H9 (cell line): ENCODE measurements around the gene SPTY2D1. TPM values are rescaled to one million over a fixed set of nuclear protein-coding genes. Genes with fewer than 3 reads are reported as not detected.

Experiments
- DNase-seq: peaks from one replicate; pipeline ENCODE4 v3.0.0-alpha.2; 2017
- H2AFZ ChIP-seq: one replicate; pipeline ENCODE4 v1.6.1; 2013; ENCODE audit warnings: mild to moderate bottlenecking, low read length, control low read depth, moderate library complexity
- H2AK5ac ChIP-seq: 2 replicates; pipeline ENCODE4 v1.6.1; 2013; ENCODE audit warnings: low read length, control low read depth, mixed read lengths; ENCODE audit not compliant: insufficient read length
- H2BK120ac ChIP-seq: one replicate; pipeline ENCODE4 v1.6.1; 2013; ENCODE audit warnings: low read depth, mild to moderate bottlenecking, low read length, control low read depth, inconsistent platforms; ENCODE audit not compliant: poor library complexity, severe bottlenecking
- H2BK12ac ChIP-seq: 2 replicates; pipeline ENCODE4 v1.6.1; 2013; ENCODE audit warnings: low read length, control low read depth, mixed read lengths, low read depth; ENCODE audit not compliant: insufficient read length
- H2BK15ac ChIP-seq: 2 replicates; pipeline ENCODE4 v1.6.1; 2013; ENCODE audit warnings: low read depth, low read length, control low read depth
- H2BK20ac ChIP-seq: one replicate; pipeline ENCODE4 v1.6.1; 2013; ENCODE audit warnings: low read depth, mild to moderate bottlenecking, low read length, control low read depth, inconsistent platforms; ENCODE audit not compliant: poor library complexity, severe bottlenecking
- H2BK5ac ChIP-seq: 2 replicates; pipeline ENCODE4 v1.6.1; 2013; ENCODE audit warnings: low read length, control low read depth, mixed read lengths; ENCODE audit not compliant: insufficient read length
- H3K14ac ChIP-seq: 2 replicates; pipeline ENCODE4 v1.6.1; 2013; ENCODE audit warnings: low read length, control low read depth; ENCODE audit not compliant: insufficient read depth
- H3K18ac ChIP-seq: 2 replicates; pipeline ENCODE4 v1.6.1; 2013; ENCODE audit warnings: low read depth, mild to moderate bottlenecking, mixed read lengths, low read length, control low read depth; ENCODE audit not compliant: insufficient read length
- H3K23ac ChIP-seq: 2 replicates; pipeline ENCODE4 v1.6.1; 2013; ENCODE audit warnings: low read length, control low read depth, mixed read lengths, low read depth; ENCODE audit not compliant: insufficient read length
- H3K23me2 ChIP-seq: 2 replicates; pipeline ENCODE4 v1.6.1; 2013; ENCODE audit warnings: low read depth, mild to moderate bottlenecking, mixed read lengths, low read length, control low read depth; ENCODE audit not compliant: insufficient read length, poor library complexity, severe bottlenecking
- H3K27ac ChIP-seq: 2 replicates; pipeline ENCODE4 v1.5.1; 2013; ENCODE audit warnings: low read length, control low read depth, mixed read lengths, low read depth; ENCODE audit not compliant: insufficient read length
- H3K27me3 ChIP-seq: 2 replicates; pipeline ENCODE4 v1.6.1; 2013; ENCODE audit warnings: low read length, control low read depth, inconsistent platforms; ENCODE audit not compliant: insufficient read depth
- H3K4ac ChIP-seq: 2 replicates; pipeline ENCODE4 v1.6.1; 2013; ENCODE audit warnings: low read depth, mild to moderate bottlenecking, control low read depth, inconsistent platforms, low read length, moderate library complexity
- H3K4me1 ChIP-seq: 2 replicates; pipeline ENCODE4 v1.6.1; 2013; ENCODE audit warnings: low read length, control low read depth, inconsistent platforms; ENCODE audit not compliant: insufficient read depth
- H3K4me2 ChIP-seq: 2 replicates; pipeline ENCODE4 v1.6.1; 2013; ENCODE audit warnings: low read length, control low read depth, mixed read lengths; ENCODE audit not compliant: insufficient read length, insufficient read depth
- H3K56ac ChIP-seq: 2 replicates; pipeline ENCODE4 v1.6.1; 2013; ENCODE audit warnings: low read depth, mild to moderate bottlenecking, mixed read lengths, low read length, control low read depth; ENCODE audit not compliant: insufficient read length
- H3K79me1 ChIP-seq: 2 replicates; pipeline ENCODE4 v1.6.1; 2013; ENCODE audit warnings: low read depth, mild to moderate bottlenecking, moderate library complexity, low read length, control low read depth, inconsistent platforms; ENCODE audit not compliant: insufficient read depth, poor library complexity, severe bottlenecking
- H3K79me2 ChIP-seq: 2 replicates; pipeline ENCODE4 v1.6.1; 2013; ENCODE audit warnings: low read length, control low read depth, inconsistent platforms; ENCODE audit not compliant: insufficient read depth
- H3K9ac ChIP-seq: 2 replicates; pipeline ENCODE4 v1.6.1; 2013; ENCODE audit warnings: low read length, control low read depth, mixed read lengths; ENCODE audit not compliant: insufficient read length; ENCODE audit errors: extremely low read depth
- H3K9me3 ChIP-seq: one replicate; pipeline ENCODE4 v1.6.1; 2013; ENCODE audit warnings: low read depth, low read length, inconsistent platforms; ENCODE audit not compliant: control insufficient read depth
- H3T11ph ChIP-seq: one replicate; pipeline ENCODE4 v1.6.1; 2013; ENCODE audit warnings: mild to moderate bottlenecking, low read length, control low read depth, inconsistent platforms
- H4K20me1 ChIP-seq: one replicate; pipeline ENCODE4 v1.6.1; 2013; ENCODE audit not compliant: control insufficient read depth, insufficient read length, insufficient read depth
- H4K5ac ChIP-seq: 2 replicates; pipeline ENCODE4 v1.6.1; 2013; ENCODE audit warnings: low read depth, mild to moderate bottlenecking, mixed read lengths, low read length, control low read depth; ENCODE audit not compliant: insufficient read length
- H4K8ac ChIP-seq: replicated peaks from 2 replicates; pipeline ENCODE4 v1.6.1; 2013; ENCODE audit warnings: low read length, control low read depth, mixed read lengths, low read depth; ENCODE audit not compliant: insufficient read length
- H4K91ac ChIP-seq: 2 replicates; pipeline ENCODE4 v1.6.1; 2013; ENCODE audit warnings: low read depth, mild to moderate bottlenecking, moderate library complexity, mixed read lengths, low read length, control low read depth; ENCODE audit not compliant: insufficient read length
- H3K27ac Mint-ChIP-seq, 3 experiments: 2 replicates in 2 of 3; 3 replicates in 1 of 3; pipeline ENCODE4 v1.8.0; 2020 to 2021; ENCODE audit warnings: mixed read lengths in 3 of 3, mild to moderate bottlenecking in 1 of 3, moderate library complexity in 1 of 3
- H3K27me3 Mint-ChIP-seq: 2 replicates; pipeline ENCODE4 v1.8.0; 2021; ENCODE audit warnings: low read depth, mild to moderate bottlenecking, moderate library complexity, mixed read lengths
- H3K36me3 Mint-ChIP-seq, 3 experiments: 2 replicates in 2 of 3; 3 replicates in 1 of 3; pipeline ENCODE4 v1.8.0; 2020 to 2021; ENCODE audit warnings: low read depth in 3 of 3, mixed read lengths in 3 of 3; ENCODE audit not compliant: insufficient read depth in 1 of 3
- H3K4me1 Mint-ChIP-seq, 2 experiments: 2 replicates each; pipeline ENCODE4 v1.8.0; 2020; ENCODE audit warnings: mixed read lengths in 2 of 2
- H3K4me3 Mint-ChIP-seq, 2 experiments: 2 replicates in 1 of 2; 3 replicates in 1 of 2; pipeline ENCODE4 v1.8.0; 2020 to 2021; ENCODE audit warnings: mild to moderate bottlenecking in 2 of 2, mixed read lengths in 2 of 2, moderate library complexity in 1 of 2
- H3K9me3 Mint-ChIP-seq, 2 experiments: 2 replicates in 1 of 2; 3 replicates in 1 of 2; pipeline ENCODE4 v1.8.0; 2020; ENCODE audit warnings: mild to moderate bottlenecking in 2 of 2, mixed read lengths in 2 of 2, moderate library complexity in 1 of 2
- CTCF ChIP-seq: fragments of 200-600 bp; sonication (generic); conservative IDR thresholded peaks from 3 replicates; pipeline ENCODE4 v1.8.0; 2021; ENCODE audit warnings: antibody characterized with exemption, mild to moderate bottlenecking
- WGBS: extraction: QIAGEN DNeasy Blood & Tissue Kit; methylation state at CpG from one replicate; pipeline ENCODE4 v1.1.7; 2013; ENCODE audit warnings: missing lambda C conversion rate, low lambda C conversion rate, mixed read lengths; ENCODE audit not compliant: insufficient read length; ENCODE audit errors: extremely low coverage; 5-methylcytosine and 5-hydroxymethylcytosine counted together
- total RNA-seq: library from RNA; stranded (reverse); gene quantifications from 2 replicates; pipeline ENCODE4 v1.2.1, GENCODE V29; 2021

Gene SPTY2D1
- total RNA-seq, 1 experiment from 2014 or later = 15.9 TPM

GRCh38 chr11:18588297-18589252 lies 45.6 kb downstream of the SPTY2D1 start, which contains the start of gene UEVLD:
Gene UEVLD (minus strand): TSS chr11:18588734. CDS start chr11:18588654, 80 bp downstream.
- no peak within 1 kb of the TSS for H2BK120ac ChIP-seq
- H3K23ac ChIP-seq = no peak within 1 kb of the TSS
- peaks cover 4% of the 10 kb centered on the region for H3K79me1 ChIP-seq
- peak within 1 kb of the TSS; percentile 56 for H2AFZ ChIP-seq
- no peak within 1 kb of the TSS for H3K4ac ChIP-seq
- no peak within 1 kb of the TSS for H3K27ac Mint-ChIP-seq
- no peaks in the 10 kb centered on the region for H3K9me3 Mint-ChIP-seq
- no peak within 1 kb of the TSS for H2AK5ac ChIP-seq
- H4K91ac ChIP-seq = no peak within 1 kb of the TSS
- H3T11ph ChIP-seq = no peak within 1 kb of the TSS
- no peak within 1 kb of the TSS for H4K5ac ChIP-seq
- no peaks in the 10 kb centered on the region for H3K9me3 ChIP-seq
- peak; percentile 90 for DNase-seq
- H3K18ac ChIP-seq = peak within 1 kb of the TSS; percentile 77
- H3K27me3 Mint-ChIP-seq = no peaks in the 10 kb centered on the region
- peaks cover 5% of the 10 kb centered on the region; the same call in 1 of the 2 replicates for H3K79me2 ChIP-seq
- H2BK12ac ChIP-seq = no peak within 1 kb of the TSS
- H3K4me1 Mint-ChIP-seq = no peaks in the 10 kb centered on the region; a peak in 3 of 4 replicates
- H2BK20ac ChIP-seq = no peak within 1 kb of the TSS
- peak within 1 kb of the TSS; percentile 91 for H3K14ac ChIP-seq
- no peaks in the 10 kb centered on the region for H3K36me3 Mint-ChIP-seq
- H2BK5ac ChIP-seq = no peak within 1 kb of the TSS
- no peak for TF ChIP-seq CTCF
- no peak within 1 kb of the TSS for H2BK15ac ChIP-seq
- no peaks in the 10 kb centered on the region for H3K4me1 ChIP-seq
- H3K4me2 ChIP-seq = peak within 1 kb of the TSS; percentile 99
- no peak within 1 kb of the TSS for H3K4me3 Mint-ChIP-seq
- H3K23me2 ChIP-seq = peaks cover 18% of the 10 kb centered on the region
- no peak within 1 kb of the TSS for H4K8ac ChIP-seq
- no peaks in the 10 kb centered on the region for H3K27me3 ChIP-seq
- H3K9ac ChIP-seq = peak within 1 kb of the TSS; percentile 93
- WGBS = no CpG with 5 or more reads among the region's 50 CpGs
- no peaks in the 10 kb centered on the region for H4K20me1 ChIP-seq
- H3K56ac ChIP-seq = no peak within 1 kb of the TSS
- H3K27ac ChIP-seq = no peak within 1 kb of the TSS
